Hepatocyte (in vitro differentiated cells): ENCODE data around the gene SERPINF2. TPM values are rescaled to one million over a fixed set of nuclear protein-coding genes. Genes with fewer than 3 reads are reported as not detected.

Experiments
- DNase-seq: peaks from one replicate; pipeline ENCODE4 v3.0.0-alpha.2; 2016; ENCODE audit warnings: low spot score
- H2AFZ ChIP-seq: fragments of 200-600 bp; sonication (generic); 2 replicates; pipeline ENCODE4 v1.6.0; 2016; ENCODE audit warnings: antibody characterized with exemption, mild to moderate bottlenecking
- H3K27ac ChIP-seq: fragments of 200-600 bp; sonication (generic); 2 replicates; pipeline ENCODE4 v1.5.1; 2016; ENCODE audit warnings: mild to moderate bottlenecking
- H3K27me3 ChIP-seq: fragments of 200-600 bp; sonication (generic); 2 replicates; pipeline ENCODE4 v1.6.1; 2016
- H3K36me3 ChIP-seq: fragments of 200-600 bp; sonication (generic); replicated peaks from 2 replicates; pipeline ENCODE4 v1.5.1; 2016; ENCODE audit warnings: low read depth; ENCODE audit not compliant: insufficient read depth
- H3K4me1 ChIP-seq: fragments of 200-600 bp; sonication (generic); 2 replicates; pipeline ENCODE4 v1.5.1; 2016; ENCODE audit warnings: mild to moderate bottlenecking, moderate library complexity; ENCODE audit not compliant: insufficient read depth
- H3K4me2 ChIP-seq: fragments of 200-600 bp; sonication (generic); 2 replicates; pipeline ENCODE4 v1.6.0; 2016
- H3K4me3 ChIP-seq: fragments of 200-600 bp; sonication (generic); 2 replicates; pipeline ENCODE4 v1.5.1; 2016; ENCODE audit warnings: mild to moderate bottlenecking
- H3K79me2 ChIP-seq: fragments of 200-600 bp; sonication (generic); 2 replicates; pipeline ENCODE4 v1.6.0; 2017; ENCODE audit warnings: mild to moderate bottlenecking
- H3K9me2 ChIP-seq: fragments of 200-600 bp; sonication (generic); replicated peaks from 2 replicates; pipeline ENCODE4 v1.6.0; 2017; ENCODE audit warnings: mild to moderate bottlenecking; ENCODE audit not compliant: insufficient read depth
- H3K9me3 ChIP-seq: fragments of 200-600 bp; sonication (generic); 2 replicates; pipeline ENCODE4 v1.5.1; 2016; ENCODE audit warnings: low read depth, mild to moderate bottlenecking
- H4K20me1 ChIP-seq: fragments of 200-600 bp; sonication (generic); 2 replicates; pipeline ENCODE4 v1.6.0; 2016; ENCODE audit warnings: mild to moderate bottlenecking; ENCODE audit not compliant: insufficient read depth, poor library complexity, severe bottlenecking
- CTCF ChIP-seq: fragments of 200-600 bp; sonication (generic); IDR thresholded peaks from 2 replicates; pipeline ENCODE4 v1.5.1; 2016; ENCODE audit warnings: antibody characterized with exemption, mild to moderate bottlenecking; ENCODE audit not compliant: poor library complexity
- EZH2 ChIP-seq: fragments of 200-600 bp; sonication (generic); IDR thresholded peaks from 2 replicates; pipeline ENCODE4 v1.6.1; 2016; ENCODE audit warnings: antibody characterized with exemption, mild to moderate bottlenecking, borderline replicate concordance
- EZH2phosphoT487 ChIP-seq: fragments of 200-600 bp; sonication (generic); IDR thresholded peaks from one replicate; pipeline ENCODE4 v1.6.1; 2018; ENCODE audit warnings: antibody characterized with exemption, mild to moderate bottlenecking, low read depth, moderate library complexity; ENCODE audit not compliant: unreplicated experiment, severe bottlenecking
- WGBS: methylation state at CpG from one replicate; pipeline ENCODE4 v1.1.6; 2016; ENCODE audit warnings: low lambda C conversion rate; ENCODE audit errors: missing lambda C conversion rate; 5-methylcytosine and 5-hydroxymethylcytosine counted together
- polyA plus RNA-seq: library from polyadenylated mRNA; unstranded; fragments of >200 nt; fragmentation: Nextera tagmentation; extraction: Ambion mirVana; gene quantifications from 2 replicates; pipeline ENCODE4 v1.2.1, GENCODE V29; 2016
- total RNA-seq: library from RNA; depleted of rRNA; stranded (reverse); fragments of >200 nt; gene quantifications from 2 replicates; pipeline ENCODE4 v1.2.3, GENCODE V29; 2014

The SERPINF2 gene
- total and polyA plus RNA-seq, 2 experiments from 2014 or later: 127 to 164 TPM

DNA sequence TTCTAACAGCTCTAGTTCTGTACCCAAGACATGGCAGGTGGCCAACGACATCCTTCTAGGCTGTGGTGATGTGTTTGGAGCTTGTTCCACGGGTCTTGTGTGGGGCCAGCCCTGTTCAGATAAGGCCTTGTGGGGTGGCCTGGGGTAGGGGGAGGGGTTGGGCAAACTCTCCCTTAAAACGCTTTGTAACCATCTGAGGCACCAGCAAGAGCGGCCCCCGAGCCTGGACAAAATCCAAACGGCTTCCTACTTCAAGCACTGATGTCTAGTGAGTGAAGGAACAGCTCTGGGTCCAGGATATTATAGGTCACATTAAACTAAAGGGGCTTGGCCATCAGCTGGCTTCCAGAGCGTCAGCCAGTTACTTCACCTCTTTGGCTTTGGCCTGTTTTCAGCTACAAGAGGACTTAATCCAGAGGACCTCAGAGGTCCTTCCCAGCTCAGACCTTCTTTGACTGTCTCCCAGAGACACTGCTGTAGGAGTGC lies 31.1 kb downstream of the SERPINF2 start:
- Histone ChIP-seq H3K4me2 (no peak overlapping the region), H2AFZ (no peak overlapping the region), H3K4me3 (no peak overlapping the region), H3K9me3 (no peaks in the 10 kb centered on the region), H3K27ac (peak overlapping the region; percentile 74), H3K27me3 (no peaks in the 10 kb centered on the region), H3K4me1 (peaks cover 18% of the 10 kb centered on the region), H3K79me2 (no peaks in the 10 kb centered on the region), H3K36me3 (no peaks in the 10 kb centered on the region), H4K20me1 (no peaks in the 10 kb centered on the region), H3K9me2 (no peaks in the 10 kb centered on the region)
- DNase-seq: no peak
- 72% methylated on average over 7 of the region's 7 CpGs for WGBS
- TF ChIP-seq CTCF (no peak), EZH2phosphoT487 (no peak), EZH2 (no peak)

GRCh38 chr17:1774390-1775176 lies 31.9 kb downstream of the SERPINF2 start:
- no peak for DNase-seq
- H3K4me3 ChIP-seq: no peak overlapping the region
- WGBS: 95% methylated on average over 21 of the region's 21 CpGs
- peaks cover 23% of the 10 kb centered on the region for H3K4me1 ChIP-seq
- no peaks in the 10 kb centered on the region for H3K27me3 ChIP-seq
- no peaks in the 10 kb centered on the region for H3K9me3 ChIP-seq
- H3K79me2 ChIP-seq: no peaks in the 10 kb centered on the region
- H3K4me2 ChIP-seq: no peak overlapping the region
- peak overlapping the region; percentile 74 for H3K27ac ChIP-seq
- H2AFZ ChIP-seq: no peak overlapping the region
- H4K20me1 ChIP-seq: no peaks in the 10 kb centered on the region
- H3K9me2 ChIP-seq: no peaks in the 10 kb centered on the region
- no peaks in the 10 kb centered on the region for H3K36me3 ChIP-seq
- TF ChIP-seq CTCF (no peak), EZH2phosphoT487 (no peak), EZH2 (no peak)

DNA sequence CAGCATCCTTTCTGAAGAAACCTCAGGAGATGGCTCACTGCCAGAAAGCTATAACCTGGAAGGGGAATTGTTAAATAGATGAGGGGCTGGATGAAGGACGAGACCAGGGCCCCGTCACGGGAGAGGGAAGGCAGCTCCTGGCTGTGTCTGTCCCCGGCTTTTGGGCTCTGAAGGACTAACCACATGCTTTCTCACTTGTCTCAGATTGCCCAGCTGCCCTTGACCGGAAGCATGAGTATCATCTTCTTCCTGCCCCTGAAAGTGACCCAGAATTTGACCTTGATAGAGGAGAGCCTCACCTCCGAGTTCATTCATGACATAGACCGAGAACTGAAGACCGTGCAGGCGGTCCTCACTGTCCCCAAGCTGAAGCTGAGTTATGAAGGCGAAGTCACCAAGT lies 33.7 kb downstream of the SERPINF2 start:
- no peak for DNase-seq
- H3K27me3 ChIP-seq: no peaks in the 10 kb centered on the region

More for the DNA sequence above, 33.7 kb downstream of the SERPINF2 start:
- H3K4me3 ChIP-seq: no peak overlapping the region
- TF ChIP-seq EZH2phosphoT487 (no peak), CTCF (no peak), EZH2 (no peak)
- no peaks in the 10 kb centered on the region for H4K20me1 ChIP-seq
- no peak overlapping the region for H3K4me2 ChIP-seq
- 90% methylated on average over 10 of the region's 10 CpGs for WGBS
- peak overlapping the region; percentile 20 for H3K27ac ChIP-seq
- no peak overlapping the region for H2AFZ ChIP-seq
- H3K9me3 ChIP-seq: no peaks in the 10 kb centered on the region
- peaks cover 25% of the 10 kb centered on the region for H3K4me1 ChIP-seq
- no peaks in the 10 kb centered on the region for H3K9me2 ChIP-seq
- no peaks in the 10 kb centered on the region for H3K36me3 ChIP-seq
- H3K79me2 ChIP-seq: no peaks in the 10 kb centered on the region
